Measurements from ENCODE around the gene ZKSCAN3.
"Not testable (repeated sequence)": the region's sequence is repeated elsewhere in the genome, so short reads cannot be mapped to it uniquely, and the experiment has no call there.

The ZKSCAN3 gene

GRCh38 chr6:28377879-28378278 lies 28.1 kb downstream of the ZKSCAN3 start:
- no peak for DNase-seq

DNA sequence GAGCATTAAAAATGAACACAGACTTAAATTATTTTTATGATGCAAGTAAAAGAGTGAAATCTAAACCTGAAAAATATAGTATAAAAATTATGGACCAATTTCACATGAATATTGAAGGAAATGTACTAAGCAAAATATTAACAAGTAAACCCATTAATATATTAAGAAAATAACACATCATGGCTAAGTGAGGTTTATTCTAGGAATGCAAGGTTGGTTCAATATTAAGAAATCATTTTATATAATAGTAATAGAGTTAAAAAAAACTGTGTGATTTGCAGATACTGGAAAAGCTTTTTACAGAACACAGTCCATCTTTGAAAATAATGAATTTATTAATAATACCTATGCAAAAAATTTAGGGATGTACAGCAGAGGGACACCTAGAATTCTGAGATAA lies 28.9 kb downstream of the ZKSCAN3 start:
- no peak for DNase-seq

DNA sequence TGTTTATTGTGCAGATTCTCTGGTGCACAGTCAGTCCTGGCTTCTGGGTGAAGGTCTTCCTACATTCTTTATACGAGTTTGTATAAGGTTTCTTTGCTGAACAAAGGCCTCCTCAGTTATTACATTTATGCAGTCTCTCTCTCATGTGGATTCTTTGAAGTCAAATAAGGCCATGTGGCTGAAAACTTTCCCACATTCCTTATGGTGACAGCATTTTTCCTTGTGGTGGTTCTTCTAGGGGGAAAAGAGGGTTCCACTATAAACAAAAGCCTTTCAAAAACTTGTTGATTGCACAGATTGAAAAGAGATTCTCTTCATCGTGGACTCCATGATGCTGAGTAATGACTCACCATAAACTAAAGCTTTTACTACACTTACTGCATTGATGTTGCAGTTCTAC lies 30.6 kb downstream of the ZKSCAN3 start:
- DNase-seq: no peak

- peak; percentile 35 for DNase-seq
Observed at GRCh38 chr6:28383235-28384142, 33.7 kb downstream of the ZKSCAN3 start.

DNA sequence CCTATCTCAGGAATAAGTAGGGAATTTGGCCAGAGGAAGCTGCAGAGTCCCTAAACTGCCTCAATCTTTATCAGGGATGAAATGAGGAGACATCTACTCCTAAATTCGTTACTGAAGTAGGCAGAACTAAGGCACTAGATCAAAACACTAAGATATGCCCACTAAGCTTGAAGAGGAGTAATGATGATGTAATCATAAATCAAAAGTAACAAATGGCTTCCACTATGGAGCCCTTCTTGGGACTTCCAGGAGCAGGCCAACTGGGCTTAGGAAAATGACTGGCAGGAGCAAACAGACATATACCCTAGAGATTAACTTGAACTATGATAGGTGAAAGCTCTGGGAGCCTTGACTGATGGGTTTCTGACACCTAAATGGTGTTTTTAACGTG lies 34.4 kb downstream of the ZKSCAN3 start:
- no peak for DNase-seq

GRCh38 chr6:28390688-28391087 lies 40.9 kb downstream of the ZKSCAN3 start:
- DNase-seq: no peak

- DNase-seq: no peak
Observed at GRCh38 chr6:28393912-28394662, 44.3 kb downstream of the ZKSCAN3 start.

DNA sequence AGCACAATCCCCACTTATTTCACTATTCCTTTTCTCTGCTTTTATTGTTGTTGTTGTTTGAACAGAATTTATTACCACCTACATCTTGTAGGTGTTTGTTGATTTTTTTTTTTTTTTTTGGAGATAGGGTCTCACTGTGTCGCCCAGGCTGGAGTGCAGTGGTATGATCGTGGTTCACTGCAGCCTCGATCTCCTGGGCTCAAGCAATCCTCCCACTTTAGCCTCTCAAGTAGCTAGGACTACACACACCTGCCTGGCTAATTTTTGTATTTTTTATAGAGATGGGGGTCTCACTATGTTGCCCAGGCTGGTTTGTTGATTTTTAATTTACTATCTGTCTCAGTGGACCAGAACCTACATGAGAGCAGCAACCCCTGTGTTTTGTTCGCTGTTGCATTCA lies 46.2 kb downstream of the ZKSCAN3 start:
- no peak for DNase-seq

- DNase-seq: peak; percentile 32
Observed at GRCh38 chr6:28399350-28400121, 49.8 kb downstream of the ZKSCAN3 start, which contains the start of gene ZSCAN12. ZSCAN12 (minus strand) TSS chr6:28399747; CDS start chr6:28398405, 1,342 bp downstream.

DNA sequence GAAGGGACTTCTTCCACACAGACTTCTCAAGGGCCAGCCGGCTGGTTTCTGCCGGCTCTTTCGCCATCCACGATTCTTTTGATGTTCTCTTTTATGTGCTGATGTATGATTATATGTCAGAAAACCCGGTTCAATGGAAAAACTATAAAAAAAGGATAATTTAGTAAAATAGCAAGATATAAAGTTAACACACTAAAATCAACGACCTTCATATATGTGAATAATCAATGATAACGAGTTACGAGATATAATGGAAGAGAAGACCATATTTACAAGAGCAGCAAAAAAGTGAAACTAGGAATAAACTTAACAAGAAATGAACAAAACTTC lies 50.3 kb downstream of the ZKSCAN3 start:
- no peak for DNase-seq

GRCh38 chr6:28401172-28401571 lies 51.4 kb downstream of the ZKSCAN3 start:
- DNase-seq: no peak

GRCh38 chr6:28402197-28402596 lies 52.5 kb downstream of the ZKSCAN3 start:
- no peak for DNase-seq

DNA sequence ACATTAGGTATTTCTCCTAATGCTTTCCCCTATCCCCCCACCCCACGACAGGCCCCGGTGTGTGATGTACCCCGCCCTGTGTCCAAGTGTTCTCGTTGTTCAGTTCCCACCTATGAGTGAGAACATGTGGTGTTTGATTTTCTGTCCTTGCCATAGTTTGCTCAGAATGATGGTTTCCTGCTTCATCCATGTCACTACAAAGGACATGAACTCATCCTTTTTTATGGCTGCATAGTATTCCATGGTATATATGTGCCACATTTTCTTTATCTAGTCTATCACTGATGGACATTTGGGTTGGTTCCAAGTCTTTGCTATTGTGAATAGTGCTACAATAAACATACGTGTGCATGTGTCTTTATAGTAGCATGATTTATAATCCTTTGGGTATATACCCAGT lies 54.2 kb downstream of the ZKSCAN3 start:
- not testable (repeated sequence) for DNase-seq

DNA sequence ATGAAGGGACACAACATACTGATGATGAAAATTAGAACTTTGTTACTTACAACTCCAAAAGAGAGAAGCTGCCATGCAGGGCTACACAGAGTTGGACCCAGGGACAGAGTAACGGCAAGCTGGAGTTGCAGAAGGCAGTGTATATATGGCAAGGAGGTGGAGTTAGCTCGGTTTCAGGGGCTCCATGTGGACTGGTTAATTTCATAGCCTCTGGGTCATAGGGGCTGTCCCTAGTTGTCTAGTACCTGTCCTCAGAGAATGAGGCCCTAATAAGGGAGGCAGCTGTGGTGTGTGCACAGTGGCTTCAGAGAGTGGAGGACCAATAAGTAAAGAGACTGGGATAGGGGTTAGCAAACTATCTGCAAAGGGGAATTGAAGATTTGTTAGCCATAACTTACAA lies 57.7 kb downstream of the ZKSCAN3 start:
- no peak for DNase-seq

DNA sequence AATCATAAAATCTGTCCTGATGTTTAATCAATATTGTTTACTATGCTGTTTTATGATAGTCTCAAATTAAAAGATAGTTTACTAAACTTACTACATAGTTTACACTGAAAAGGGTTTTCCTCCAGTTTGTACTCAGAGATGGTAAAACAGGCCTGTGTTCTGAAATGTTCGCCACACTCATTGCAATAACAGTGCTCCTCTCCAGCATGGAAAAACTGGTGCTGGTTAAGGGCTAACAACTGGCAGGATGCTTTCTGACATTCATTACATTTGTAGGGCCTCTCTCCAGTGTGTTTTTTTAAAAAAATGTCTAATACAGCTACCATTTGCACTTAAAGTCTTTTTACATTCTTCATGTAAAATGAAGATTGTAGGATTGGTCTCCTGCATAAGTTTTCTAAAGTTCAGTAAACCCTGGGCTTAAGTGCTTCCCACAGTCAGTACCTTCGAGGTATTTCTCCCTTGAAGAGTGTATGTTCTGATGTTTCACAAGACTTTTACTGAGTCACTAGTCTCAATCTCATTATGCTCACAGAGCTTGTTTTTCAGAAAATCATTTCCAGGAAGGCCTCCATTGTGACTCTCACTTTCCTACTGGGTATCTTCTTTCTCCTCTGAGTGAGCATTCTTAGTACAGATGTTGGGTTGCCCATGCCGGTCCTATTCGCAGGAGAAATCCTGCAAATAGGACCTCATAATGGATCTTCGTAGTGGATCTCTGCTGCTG lies 58.5 kb downstream of the ZKSCAN3 start:
- no peak for DNase-seq

GRCh38 chr6:28410767-28411166 lies 61.0 kb downstream of the ZKSCAN3 start:
- no peak for DNase-seq

- no peak for DNase-seq
Observed at GRCh38 chr6:28413681-28414080, 63.9 kb downstream of the ZKSCAN3 start.
